Measurements from ENCODE around the gene GFRA1. TPM values are rescaled to one million over a fixed set of nuclear protein-coding genes. Genes with fewer than 3 reads are reported as not detected.

GFRA1 gene
- total RNA-seq, 1 donor from 2014 or later, result 36.4 TPM

DNA sequence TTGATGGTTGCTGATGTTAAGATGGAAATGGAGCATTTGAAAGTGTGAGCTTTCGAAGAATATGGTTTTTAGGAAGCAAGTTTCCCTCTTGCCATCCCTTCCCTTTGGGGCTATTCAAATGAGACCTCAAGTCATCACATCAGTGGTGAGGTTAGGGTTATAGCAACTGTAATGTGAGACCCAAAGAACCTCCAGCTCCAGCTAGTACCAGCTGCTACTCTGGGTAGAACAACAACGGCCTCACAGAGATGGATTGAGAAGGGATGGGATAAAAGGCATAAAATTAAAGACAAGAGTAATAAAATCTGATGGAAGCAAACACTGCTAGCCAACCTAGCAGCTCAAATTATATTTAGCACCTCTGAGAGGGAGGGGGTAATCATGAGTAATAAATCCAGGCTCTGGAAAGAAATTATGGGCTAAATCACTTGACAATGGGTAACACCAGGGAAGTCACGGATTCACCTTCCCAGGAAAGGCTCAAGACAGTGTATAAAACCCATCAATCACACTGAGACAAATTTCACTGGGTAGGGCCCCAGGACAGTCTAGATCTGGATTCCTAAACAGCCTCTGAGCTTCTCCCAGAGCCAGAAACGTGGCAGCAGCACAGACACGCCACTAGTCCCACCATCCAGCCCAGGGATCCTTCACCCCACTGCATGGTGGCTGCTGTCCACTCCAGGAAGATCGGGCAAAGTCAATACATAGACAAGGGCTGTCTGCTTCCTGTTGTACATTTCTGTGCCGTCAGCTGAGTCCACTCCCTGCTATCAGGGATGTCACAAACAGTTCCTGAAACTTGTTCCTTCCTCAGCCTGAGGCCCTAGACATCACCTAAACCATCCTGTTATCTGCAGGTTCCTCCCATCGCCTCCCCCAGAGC, 151.1 kb downstream of the GFRA1 start:
- no peak for DNase-seq

DNA sequence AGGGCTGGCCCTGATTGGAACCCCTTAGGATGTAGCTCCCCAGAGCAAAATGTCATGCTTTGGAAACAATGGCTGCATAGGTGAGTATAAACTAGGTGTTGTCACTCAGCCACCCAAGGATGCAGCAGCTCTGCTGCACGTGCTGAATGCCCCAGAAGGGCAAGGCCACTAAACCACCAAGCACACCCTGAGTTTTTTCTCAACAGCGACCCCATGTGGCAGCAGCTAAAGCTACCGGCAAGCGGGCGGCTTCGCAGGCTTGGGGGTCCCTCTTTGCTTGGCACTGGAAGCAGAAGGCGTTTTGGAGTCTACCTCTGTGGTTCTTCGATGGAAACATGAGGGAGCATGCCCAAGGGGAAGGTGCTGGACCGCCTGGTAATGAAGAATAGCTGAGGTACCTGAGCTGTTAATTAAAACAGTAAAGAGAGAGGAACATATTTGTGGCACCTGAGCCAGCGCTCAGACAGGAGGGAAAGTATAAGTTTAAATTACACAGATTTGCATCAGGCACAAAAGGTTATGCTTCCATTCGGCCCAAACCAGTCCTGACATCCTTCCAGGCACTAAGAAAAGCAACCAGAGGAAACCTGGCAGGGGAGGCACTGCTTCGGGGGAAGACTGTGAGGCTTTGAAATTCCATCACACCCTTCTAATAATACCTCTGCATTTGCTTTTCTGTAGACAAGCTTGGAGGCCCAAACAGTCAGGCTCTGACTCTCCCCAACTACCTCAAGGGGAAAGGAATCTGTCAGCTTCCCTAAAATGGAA, 152.1 kb downstream of the GFRA1 start:
- peak; percentile 12 for DNase-seq

DNA sequence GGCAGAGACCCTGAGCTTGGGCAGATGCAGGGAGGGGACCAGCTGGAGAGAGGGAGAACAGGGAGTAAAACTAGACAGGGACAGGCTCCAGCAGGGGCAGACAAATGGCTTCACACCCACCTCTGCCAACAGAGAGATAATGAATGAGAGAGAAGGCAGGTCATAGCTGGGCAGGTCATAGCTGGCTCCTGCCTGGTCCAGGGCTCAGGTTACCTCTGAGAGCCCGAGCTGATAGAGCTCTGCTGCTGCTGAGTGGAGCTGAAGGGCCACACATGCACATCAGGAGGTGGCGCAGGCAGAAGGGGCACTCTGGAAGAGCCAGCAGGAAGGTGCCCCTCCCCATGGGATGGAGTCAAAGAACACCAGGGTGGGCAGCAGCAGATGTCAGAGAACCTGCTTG, 154.2 kb downstream of the GFRA1 start:
- no peak for DNase-seq

DNA sequence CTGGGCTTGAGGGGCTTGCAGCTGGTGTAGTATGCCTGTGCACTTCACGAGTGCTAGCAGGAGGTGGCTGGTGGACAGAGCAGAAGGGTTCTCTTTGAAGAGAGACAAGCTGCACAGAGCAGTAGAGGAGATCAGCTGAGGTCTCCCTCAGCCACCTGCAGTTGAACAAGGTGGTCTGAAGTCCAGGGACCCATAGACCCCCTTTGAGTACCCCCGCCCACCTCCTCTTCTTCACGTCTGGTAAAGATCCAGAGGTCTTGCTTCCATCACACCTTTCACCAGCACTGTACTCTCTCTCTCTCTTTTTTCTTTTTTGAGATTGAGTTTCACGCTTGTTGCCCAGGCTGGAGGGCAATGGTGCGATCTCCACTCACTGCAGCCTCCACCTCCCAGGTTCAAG, 157.2 kb downstream of the GFRA1 start:
- no peak for DNase-seq

DNA sequence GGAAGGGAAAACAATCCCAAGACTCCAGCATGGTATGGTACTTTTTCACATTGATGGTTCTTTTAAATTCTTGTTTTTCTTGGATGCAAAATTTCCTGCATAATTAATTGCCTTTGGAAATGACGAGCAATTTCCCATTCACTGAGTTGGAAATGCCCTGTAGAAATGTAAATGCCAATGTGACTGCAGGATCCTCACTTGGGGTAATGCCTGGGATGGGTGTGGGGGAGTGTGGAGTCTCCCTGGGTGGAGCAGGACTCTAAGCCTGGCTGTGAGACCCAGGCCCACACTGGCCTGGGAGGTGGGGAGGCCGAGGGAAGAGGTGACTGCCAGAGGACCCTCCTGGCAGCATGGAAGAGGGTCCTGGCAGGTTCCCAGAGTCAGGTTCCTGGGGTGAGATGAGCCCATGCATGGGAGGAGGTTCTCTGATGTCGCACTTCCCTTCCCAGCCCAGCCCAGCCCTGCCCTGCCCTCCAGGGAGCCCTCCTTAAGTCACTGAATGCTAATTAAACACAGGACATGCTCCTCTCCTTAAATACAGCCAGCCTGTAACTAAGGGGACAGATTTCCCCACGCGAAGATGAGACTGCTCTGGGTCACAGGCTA, 157.9 kb downstream of the GFRA1 start:
- DNase-seq, result no peak

DNA sequence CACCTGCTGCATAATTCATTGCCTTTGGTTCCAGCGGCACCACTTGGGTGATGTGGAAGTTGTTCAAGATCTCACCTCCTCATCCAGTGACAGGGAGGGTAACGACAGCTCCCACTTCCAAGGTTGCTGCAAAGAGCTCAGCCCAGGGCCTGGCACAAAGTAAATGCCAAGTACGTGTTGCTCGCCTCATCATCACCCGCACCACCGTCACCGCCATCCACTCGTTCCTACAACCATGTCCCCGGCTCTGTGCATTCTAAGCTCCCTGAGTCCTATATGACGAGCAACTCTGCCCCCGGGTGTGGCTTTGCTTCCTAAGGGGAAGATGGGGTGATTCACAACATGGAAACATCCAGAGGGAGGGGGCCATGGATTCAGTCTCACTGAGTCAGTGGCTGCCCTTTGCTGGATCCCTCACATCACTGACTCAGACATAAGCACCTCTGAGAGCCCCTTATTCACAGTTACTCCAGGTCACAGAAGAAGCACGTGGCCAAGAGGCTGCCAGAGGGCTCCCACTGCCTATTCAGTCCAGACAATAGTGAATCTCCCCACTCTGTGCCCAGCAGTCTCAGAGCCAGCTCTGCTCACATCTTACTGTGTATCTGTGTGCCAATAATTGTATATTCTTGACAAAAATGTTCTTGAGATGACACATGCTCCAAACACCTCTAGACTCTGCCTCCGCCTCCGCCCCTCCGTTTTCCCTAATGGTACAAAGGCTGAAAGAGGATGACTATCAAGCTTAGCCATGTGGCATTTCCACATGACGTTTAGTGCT, 159.1 kb downstream of the GFRA1 start:
- peak; percentile 5 for DNase-seq

DNA sequence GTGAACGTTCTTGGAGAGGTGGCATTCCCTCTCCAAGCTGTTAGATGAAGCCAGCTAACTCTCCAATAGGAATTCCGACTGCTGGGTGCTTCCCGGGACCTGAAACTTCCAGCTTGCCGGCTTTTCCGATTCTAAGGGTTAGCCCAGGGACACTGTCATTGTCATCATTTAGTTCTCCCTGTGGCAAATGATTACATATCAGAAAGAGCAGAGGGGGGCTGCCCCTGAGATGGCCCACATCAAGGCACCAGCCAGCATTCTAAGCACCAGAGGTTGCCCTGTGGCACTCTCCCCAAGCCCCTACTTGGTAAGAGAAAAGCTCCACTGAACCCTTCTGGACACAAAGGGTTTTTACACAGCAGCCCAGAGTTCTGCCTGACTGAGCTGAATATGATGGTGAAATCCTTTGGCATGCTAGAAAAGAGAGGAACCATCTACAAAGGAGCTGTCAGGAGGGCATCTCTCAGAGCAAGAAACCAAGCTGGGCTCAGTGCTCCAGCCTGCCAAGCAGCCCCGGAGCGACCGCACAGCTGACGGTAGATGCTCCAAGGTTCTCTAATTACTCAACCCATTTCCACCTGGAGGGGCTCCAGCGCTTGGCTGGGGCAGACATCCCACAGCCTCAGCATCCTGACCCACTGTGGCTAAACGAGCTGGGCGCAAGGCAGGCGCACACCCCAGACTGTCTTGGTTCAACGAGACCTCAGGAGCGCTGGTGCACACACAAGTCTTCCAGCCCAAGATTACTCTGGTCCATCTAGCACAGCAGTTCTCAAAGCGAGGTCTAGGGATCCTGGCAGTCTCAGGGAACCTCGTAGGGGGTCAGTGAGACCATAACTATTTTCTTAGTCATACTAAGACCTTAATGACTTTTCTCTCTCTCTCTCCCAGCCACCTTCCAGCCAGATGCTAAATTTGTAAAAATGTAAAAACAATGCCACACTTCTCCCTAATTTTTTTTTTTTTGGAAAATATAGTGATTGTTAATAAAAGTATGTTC, 160.5 kb downstream of the GFRA1 start:
- no peak for DNase-seq

DNA sequence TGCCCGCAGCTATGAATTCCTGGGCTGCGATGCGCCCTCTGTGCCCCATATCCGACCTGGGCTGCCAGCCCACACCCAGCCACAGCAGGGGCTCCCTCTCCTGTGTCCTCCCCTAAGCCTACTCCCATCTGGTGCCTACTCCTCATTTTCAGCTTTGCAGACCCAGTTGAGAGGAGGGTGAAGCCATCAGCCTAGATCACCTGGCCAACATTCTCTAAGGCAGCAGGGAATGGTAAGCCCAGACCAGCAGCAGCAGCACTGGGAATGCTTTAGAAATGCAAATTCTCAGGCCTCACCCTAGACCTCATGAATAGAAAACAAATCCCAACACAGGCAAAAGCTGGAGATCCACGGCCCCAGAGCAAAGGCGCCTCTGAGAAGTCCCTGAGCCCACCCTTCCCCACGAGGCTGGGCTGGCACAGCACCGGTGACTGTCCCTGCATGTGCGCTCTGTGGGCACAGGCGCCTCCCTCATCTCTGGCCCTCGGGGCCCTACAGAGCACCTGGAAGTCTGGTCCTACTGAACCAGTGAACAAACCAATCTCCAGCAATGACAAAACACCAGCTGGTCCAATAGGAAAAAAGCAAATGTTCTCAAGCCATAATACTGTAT, 161.4 kb downstream of the GFRA1 start:
- no peak for DNase-seq

DNA sequence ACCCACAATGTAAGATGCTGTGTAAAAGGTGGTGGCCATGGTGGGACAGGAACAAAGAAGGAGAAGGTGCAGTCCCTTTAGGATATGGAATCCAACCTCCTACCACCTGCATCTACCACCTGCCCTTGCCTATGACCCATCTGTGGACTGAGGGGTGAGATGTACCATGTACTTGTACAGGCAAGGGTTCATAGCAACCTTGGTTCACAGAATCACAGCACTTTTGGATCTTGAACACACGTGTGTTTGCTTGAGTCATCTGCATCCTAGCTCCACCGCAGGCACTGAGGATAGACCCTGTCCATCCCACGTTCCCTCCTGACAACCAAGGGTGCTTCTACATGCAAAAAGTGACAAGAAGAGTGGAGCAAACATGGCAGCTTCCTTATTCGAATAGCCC, 162.3 kb downstream of the GFRA1 start:
- no peak for DNase-seq

DNA sequence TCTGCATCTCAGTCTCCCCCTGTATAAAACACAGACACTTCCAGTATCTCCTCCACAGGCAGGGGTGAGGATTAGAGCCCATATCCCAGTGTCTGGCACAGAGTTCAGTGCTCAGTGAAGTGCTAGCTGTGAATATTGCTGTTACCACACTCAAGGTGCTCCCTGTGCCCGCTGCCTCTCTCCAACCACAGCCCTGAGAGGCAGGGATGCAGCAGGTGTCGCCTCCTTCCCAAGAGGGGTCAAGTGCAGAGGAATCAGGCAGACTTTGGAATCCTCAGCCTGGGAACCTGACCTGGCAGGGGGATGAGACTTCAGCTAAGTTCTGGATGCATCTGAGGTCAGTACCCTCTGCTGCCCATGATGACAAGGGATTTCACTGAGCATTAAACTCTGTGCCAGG, 163.1 kb downstream of the GFRA1 start:
- DNase-seq, result no peak

DNA sequence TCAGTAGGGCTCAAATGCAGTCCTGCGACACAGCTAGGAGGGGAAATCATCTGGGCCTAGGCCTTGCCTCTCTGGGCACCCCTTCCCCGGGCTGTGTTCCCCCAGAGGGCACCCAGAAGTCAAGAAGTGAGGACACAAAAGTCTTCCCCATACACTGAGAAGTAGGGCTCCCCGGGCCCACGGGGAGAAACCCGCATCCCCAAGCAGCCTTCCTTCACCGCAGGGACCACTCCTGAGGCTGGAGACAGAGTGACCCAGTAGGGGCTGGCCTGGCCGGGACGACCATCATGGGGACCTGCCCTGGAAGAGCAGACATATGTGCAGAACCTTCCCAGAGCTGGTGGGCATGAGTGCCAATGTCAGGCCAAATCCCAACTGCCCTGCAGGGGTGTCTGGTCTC, 163.5 kb downstream of the GFRA1 start:
- DNase-seq, result no peak

DNA sequence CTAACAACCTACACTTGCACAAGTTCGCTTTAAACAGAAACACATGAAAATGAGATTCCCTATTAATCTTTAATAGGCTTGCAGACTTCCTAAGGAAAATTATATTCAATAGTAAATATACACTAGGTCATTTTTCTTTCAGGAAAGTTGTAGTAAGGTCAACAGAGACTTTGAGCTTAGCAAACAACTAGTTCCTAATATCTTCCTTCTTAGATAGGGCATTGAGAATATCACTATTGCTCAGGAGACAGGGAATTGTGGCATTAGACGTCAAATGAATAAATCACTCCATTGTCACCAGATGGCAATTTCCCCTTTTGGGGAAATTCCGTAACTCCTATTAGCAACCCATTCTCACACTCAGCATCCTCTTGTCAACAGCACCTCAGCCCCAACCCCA, 164.9 kb downstream of the GFRA1 start:
- DNase-seq, result no peak

DNA sequence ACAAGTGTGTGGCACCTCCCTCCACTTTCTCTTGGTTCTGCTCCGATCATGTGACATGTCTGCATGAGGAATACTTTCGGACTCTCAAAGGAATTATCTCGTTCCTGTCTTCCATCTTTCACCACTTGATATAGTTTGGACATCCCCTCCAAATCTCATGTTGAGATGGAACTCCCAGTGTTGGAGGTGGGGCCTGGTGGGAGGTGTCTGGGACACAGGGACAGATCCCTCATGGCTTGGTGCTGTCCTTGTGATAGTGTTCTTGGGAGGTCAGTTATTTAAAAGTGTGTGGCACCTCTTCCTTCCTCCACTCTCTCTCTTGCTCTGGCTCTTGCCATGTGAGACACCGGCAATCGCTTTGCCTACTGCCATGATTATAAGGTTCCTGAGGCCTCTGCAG, 166.4 kb downstream of the GFRA1 start:
- DNase-seq, result no peak

DNA sequence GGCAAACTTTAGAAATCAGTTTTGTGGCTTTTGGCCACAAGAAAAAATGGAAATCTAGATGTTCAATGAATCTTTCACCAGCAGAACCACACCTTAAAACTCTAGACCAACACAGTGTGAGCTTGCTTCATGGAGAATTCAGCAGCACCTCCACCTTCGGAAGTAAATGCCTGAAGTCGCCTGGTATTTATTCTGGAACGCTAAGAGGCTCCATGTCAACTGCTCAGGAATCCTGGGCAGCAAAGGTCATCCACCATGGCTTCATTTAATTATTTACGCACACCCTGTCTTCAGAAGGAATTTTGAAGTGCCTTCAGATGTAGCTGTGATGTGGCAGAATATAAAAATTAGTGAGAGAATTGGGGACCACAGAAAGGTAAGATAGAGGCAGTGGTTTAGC, 167.7 kb downstream of the GFRA1 start:
- no peak for DNase-seq

DNA sequence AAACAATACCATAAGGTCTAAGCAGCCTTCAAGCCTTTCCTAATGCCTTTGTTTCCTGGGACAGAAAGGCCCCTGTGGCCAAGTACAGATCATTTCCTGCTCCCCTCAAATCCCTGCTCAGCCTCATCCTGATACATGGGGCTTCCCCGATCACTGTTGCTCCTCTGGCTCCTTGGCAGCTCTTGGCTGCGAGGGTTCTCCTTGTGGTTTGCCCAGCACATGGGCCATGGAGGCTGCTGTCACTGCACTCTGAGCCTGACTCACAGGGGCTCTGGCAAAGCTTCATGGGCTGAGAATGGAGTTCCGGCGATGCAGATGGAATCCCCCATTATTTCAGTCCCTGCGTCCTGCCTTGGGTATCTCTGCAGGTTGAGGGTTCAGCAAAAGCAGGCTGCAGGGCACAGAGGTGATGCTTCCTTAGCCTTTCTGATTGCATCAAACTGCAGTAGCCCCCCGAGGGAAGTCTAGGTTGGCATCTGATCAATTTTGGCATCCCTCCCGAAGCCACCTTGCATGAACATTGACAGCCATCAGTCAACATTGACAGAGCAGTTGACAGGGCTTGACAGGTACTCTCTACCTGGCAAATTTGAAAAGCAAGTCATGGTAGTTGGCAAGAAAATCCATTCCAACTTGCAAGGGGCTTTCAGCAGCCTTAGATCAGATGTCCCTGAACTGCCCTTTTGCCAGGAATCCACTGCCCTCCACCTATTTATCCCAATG, 168.6 kb downstream of the GFRA1 start:
- no peak for DNase-seq

DNA sequence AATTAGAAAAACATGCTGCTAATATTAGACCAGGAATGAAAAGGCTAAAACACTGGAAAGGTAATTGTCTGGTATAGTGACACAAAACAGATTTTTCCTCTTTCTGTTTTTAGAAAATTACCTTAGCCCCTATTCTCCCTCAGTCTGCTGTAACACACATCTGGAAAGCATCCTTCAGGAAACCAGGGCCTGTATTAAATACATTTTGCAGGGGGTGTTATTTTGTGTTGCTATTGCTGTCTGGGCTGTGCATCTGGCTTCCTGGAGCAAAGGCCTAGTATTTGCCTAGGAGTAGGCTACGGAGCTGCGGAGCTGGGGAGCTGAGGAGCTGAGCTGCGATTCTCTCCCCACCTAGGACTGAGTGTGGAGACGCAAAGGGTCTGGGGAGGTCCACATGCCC, 169.3 kb downstream of the GFRA1 start:
- DNase-seq, result no peak

DNA sequence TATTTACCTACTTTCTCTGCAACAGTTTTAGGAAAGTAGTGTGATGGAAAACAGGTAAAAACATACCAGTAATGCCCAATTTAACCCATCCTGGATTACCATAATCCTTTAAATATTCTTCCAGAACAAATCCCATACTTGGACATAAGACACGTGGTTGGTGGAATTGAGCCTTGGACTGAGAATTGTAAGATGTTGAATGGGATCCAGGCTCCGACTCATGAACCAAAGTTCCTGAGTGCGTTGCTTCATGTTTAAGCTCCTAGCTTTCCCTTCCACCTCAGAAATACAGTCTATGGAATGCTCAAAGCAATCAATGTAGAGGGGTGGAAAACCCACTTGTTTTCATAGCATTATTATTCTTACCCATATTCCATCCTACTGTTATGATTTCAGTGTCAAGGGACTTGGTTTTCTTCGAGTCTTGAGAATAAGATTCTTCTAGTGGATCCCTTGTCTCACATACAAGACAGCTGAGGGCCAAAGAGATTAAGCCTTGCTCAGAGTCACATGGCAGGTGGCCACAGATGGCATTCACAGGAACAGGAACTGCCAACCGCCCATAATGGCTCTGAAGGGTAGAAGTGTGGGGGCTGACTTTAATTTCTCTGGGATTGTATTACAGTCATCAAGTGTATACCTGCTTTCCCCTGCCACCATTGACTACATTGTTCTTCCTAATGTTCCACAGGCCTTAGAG, 171.2 kb downstream of the GFRA1 start:
- DNase-seq, result no peak

DNA sequence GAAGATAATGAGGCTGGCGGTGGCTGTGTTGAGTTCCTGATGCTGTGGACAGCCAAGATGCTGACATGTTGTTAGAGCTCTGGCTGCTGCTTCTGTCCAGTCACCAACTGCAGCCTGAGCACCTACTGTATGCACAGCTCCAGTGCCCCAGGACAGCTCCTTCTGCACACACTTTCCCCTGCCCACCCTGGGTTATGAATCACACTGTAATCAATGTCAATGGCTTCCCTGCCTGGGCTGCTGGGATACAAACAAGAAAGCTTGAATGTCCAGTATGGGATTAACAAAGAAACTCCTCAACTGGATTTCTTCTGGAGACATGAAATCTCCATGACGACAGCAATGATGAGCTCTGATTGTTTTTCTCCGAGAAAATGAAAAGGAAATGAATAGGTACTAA, 172.0 kb downstream of the GFRA1 start:
- no peak for DNase-seq

DNA sequence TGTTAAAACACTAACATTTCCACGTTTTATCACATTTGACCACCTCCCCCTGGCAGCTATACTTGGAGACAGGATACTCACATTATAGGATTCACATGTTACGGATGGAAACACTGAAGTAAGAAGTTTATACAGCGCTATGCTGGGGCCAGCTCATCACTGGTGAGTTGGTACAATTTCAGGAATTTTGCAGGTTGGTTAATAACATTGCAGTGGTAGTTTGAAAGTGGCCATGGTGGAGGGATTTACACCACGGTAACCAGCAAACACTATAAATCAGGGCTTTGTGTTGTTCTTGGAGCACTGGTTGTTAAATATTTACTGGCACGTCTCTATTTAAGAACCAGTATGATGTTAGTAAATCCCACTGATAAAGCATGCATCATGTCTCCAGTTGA, 174.0 kb downstream of the GFRA1 start:
- DNase-seq, result no peak

Data from dermis blood vessel endothelial cell (primary cell).